Measurements from ENCODE around the gene RTF1.
"Not testable (repeated sequence)": the region's sequence is repeated elsewhere in the genome, so short reads cannot be mapped to it uniquely, and the experiment has no call there.

RTF1 gene

GRCh38 chr15:41435037-41435786 is 18.3 kb downstream of the RTF1 start:
- H3K4me3 ChIP-seq (ENCODE audit: low read length): no peak overlapping the region
- H3K27ac ChIP-seq (ENCODE audit: low read length): no peak overlapping the region
- no peaks in the 10 kb centered on the region for H3K9me3 ChIP-seq (ENCODE audit: control insufficient read depth, insufficient read depth, low read length)
- peaks cover 3% of the 10 kb centered on the region; the same call in 1 of the 2 replicates for H3K36me3 ChIP-seq (ENCODE audit: control insufficient read depth, insufficient read depth, low read length)
- no peaks in the 10 kb centered on the region; the same call in 1 of the 2 replicates for H3K4me1 ChIP-seq (ENCODE audit: control insufficient read depth, insufficient read depth, low read length)
- 100% methylated on average over 1 of the region's 4 CpGs for WGBS (ENCODE audit: insufficient coverage, insufficient read length)
- no peaks in the 10 kb centered on the region for H3K27me3 ChIP-seq (ENCODE audit: control insufficient read depth, insufficient read depth, low read length)
- DNase-seq (ENCODE audit: low read depth, low spot score): no peak

GRCh38 chr15:41437448-41437847 is 20.6 kb downstream of the RTF1 start:
- no peaks in the 10 kb centered on the region; the same call in 1 of the 2 replicates for H3K4me1 ChIP-seq (ENCODE audit: control insufficient read depth, insufficient read depth, low read length)
- H3K4me3 ChIP-seq (ENCODE audit: low read length): no peak overlapping the region
- no peak overlapping the region for H3K27ac ChIP-seq (ENCODE audit: low read length)
- no peaks in the 10 kb centered on the region for H3K27me3 ChIP-seq (ENCODE audit: control insufficient read depth, insufficient read depth, low read length)
- WGBS (ENCODE audit: insufficient coverage, insufficient read length): no CpG with 5 or more reads among the region's 4 CpGs
- H3K9me3 ChIP-seq (ENCODE audit: control insufficient read depth, insufficient read depth, low read length): no peaks in the 10 kb centered on the region
- DNase-seq (ENCODE audit: low read depth, low spot score): no peak
- H3K36me3 ChIP-seq (ENCODE audit: control insufficient read depth, insufficient read depth, low read length): peaks cover 3% of the 10 kb centered on the region; the same call in 1 of the 2 replicates

GRCh38 chr15:41438206-41438605 is 21.3 kb downstream of the RTF1 start:
- WGBS (ENCODE audit: insufficient coverage, insufficient read length): no CpG with 5 or more reads among the region's 11 CpGs
- H3K4me3 ChIP-seq (ENCODE audit: low read length): no peak overlapping the region
- H3K27me3 ChIP-seq (ENCODE audit: control insufficient read depth, insufficient read depth, low read length): no peaks in the 10 kb centered on the region
- no peaks in the 10 kb centered on the region for H3K9me3 ChIP-seq (ENCODE audit: control insufficient read depth, insufficient read depth, low read length)
- peaks cover 3% of the 10 kb centered on the region; the same call in 1 of the 2 replicates for H3K36me3 ChIP-seq (ENCODE audit: control insufficient read depth, insufficient read depth, low read length)
- no peak for DNase-seq (ENCODE audit: low read depth, low spot score)
- no peaks in the 10 kb centered on the region; the same call in 1 of the 2 replicates for H3K4me1 ChIP-seq (ENCODE audit: control insufficient read depth, insufficient read depth, low read length)
- H3K27ac ChIP-seq (ENCODE audit: low read length): no peak overlapping the region

GRCh38 chr15:41438745-41439144 is 21.9 kb downstream of the RTF1 start:
- H3K4me3 ChIP-seq (ENCODE audit: low read length); H3K9me3 ChIP-seq (ENCODE audit: control insufficient read depth, insufficient read depth, low read length); H3K36me3 ChIP-seq (ENCODE audit: control insufficient read depth, insufficient read depth, low read length); H3K4me1 ChIP-seq (ENCODE audit: control insufficient read depth, insufficient read depth, low read length); H3K27ac ChIP-seq (ENCODE audit: low read length); H3K27me3 ChIP-seq (ENCODE audit: control insufficient read depth, insufficient read depth, low read length); DNase-seq (ENCODE audit: low read depth, low spot score): not testable (repeated sequence)
- WGBS (ENCODE audit: insufficient coverage, insufficient read length): no CpG with 5 or more reads among the region's 5 CpGs

DNA sequence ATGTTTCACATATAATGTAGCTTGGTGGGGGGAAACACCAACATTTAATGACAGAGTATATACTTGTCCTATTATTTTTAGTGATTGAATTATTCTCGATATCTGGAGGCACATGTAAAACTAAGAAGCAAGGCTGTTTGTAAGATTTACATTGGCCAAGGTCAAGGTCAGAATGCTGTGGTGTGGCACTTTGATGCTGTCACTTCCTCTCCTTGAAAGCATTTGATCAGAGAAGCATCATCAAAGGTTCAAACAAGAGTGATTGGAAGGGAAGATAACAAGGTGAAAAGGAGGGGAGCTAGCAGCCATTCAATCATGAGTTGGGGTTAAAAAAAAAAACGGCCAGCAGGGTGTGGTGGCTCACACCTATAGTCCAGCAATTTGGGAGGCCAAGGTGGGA is 26.4 kb downstream of the RTF1 start:
- no peaks in the 10 kb centered on the region for H3K9me3 ChIP-seq (ENCODE audit: control insufficient read depth, insufficient read depth, low read length)
- WGBS (ENCODE audit: insufficient coverage, insufficient read length): no CpG with 5 or more reads among the region's 2 CpGs
- no peak for DNase-seq (ENCODE audit: low read depth, low spot score)

DNA sequence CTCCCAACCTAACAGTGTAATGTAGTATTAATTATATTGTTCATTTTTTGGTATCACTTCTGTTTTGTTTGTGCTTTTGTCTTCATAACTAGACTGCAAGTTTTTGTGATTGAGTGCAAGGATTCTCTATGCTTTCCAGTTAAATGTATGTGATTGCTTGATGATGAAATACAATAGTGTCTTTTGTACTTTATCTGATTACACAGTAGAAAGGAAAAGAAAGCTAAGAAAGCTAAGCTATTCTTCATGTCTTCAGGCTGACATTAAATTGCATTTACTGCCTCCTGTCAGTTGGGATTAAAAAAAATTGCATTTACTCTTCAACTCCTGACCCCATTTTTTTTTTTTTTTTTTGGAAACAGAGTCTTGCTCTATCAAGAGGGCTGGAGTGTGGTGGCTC is 28.5 kb downstream of the RTF1 start:
- Histone ChIP-seq H3K4me1 (ENCODE audit: control insufficient read depth, insufficient read depth, low read length) (no peaks in the 10 kb centered on the region), H3K4me3 (ENCODE audit: low read length) (no peak overlapping the region), H3K9me3 (ENCODE audit: control insufficient read depth, insufficient read depth, low read length) (no peaks in the 10 kb centered on the region), H3K36me3 (ENCODE audit: control insufficient read depth, insufficient read depth, low read length) (no peaks in the 10 kb centered on the region; the same call in 1 of the 2 replicates), H3K27me3 (ENCODE audit: control insufficient read depth, insufficient read depth, low read length) (no peaks in the 10 kb centered on the region), H3K27ac (ENCODE audit: low read length) (no peak overlapping the region)
- no peak for DNase-seq (ENCODE audit: low read depth, low spot score)

More for the DNA sequence above, 26.4 kb downstream of the RTF1 start:
- H3K4me3 ChIP-seq (ENCODE audit: low read length): no peak overlapping the region
- H3K27me3 ChIP-seq (ENCODE audit: control insufficient read depth, insufficient read depth, low read length): no peaks in the 10 kb centered on the region
- no peaks in the 10 kb centered on the region; the same call in 1 of the 2 replicates for H3K4me1 ChIP-seq (ENCODE audit: control insufficient read depth, insufficient read depth, low read length)
- H3K27ac ChIP-seq (ENCODE audit: low read length): no peak overlapping the region
- H3K36me3 ChIP-seq (ENCODE audit: control insufficient read depth, insufficient read depth, low read length): peaks cover 1% of the 10 kb centered on the region; the same call in 1 of the 2 replicates

- no peak for DNase-seq (ENCODE audit: low read depth, low spot score)
- no CpG with 5 or more reads among the region's 4 CpGs for WGBS (ENCODE audit: insufficient coverage, insufficient read length)
- Histone ChIP-seq H3K4me3 (ENCODE audit: low read length) (no peak overlapping the region), H3K27me3 (ENCODE audit: control insufficient read depth, insufficient read depth, low read length) (no peaks in the 10 kb centered on the region), H3K27ac (ENCODE audit: low read length) (no peak overlapping the region), H3K36me3 (ENCODE audit: control insufficient read depth, insufficient read depth, low read length) (peaks cover 11% of the 10 kb centered on the region; the same call in 1 of the 2 replicates), H3K4me1 (ENCODE audit: control insufficient read depth, insufficient read depth, low read length) (no peaks in the 10 kb centered on the region), H3K9me3 (ENCODE audit: control insufficient read depth, insufficient read depth, low read length) (no peaks in the 10 kb centered on the region)
Observed at GRCh38 chr15:41462084-41462795, 45.3 kb downstream of the RTF1 start.

DNA sequence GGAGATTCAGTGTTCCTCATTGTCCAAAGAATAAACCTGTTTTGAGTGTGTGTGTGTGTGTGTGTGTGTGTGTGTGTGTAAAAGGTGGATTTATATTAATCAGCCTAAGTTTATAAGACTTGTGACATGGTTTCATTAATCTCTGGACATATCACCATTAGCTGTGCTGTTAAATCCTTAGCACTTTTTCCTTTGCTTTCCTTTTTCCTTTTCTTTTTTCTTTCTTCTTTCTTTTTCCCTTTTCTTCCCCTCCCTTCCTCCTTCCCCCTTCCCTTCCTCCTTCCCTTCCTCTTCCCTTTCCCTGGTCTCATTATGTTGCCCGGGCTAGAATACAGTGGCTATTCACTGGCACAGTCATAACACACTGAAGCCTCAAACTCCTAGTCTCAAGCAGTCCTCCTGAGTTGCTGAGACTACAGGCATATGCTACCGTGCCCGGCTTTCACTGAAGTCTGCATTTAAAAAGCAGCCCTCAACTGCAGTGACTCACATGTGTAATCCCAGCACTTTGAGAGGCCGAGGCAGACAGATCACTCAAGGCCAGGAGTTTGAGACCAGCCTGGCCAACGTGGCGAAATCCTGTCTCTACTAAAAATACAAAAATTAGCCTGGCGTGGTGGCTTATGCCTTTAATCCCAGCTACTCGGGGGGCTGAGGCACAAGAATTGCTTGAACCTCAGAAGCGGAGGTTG is 48.1 kb downstream of the RTF1 start:
- Histone ChIP-seq H3K4me1 (ENCODE audit: control insufficient read depth, insufficient read depth, low read length) (no peaks in the 10 kb centered on the region), H3K4me3 (ENCODE audit: low read length) (no peak overlapping the region), H3K9me3 (ENCODE audit: control insufficient read depth, insufficient read depth, low read length) (no peaks in the 10 kb centered on the region), H3K27ac (ENCODE audit: low read length) (no peak overlapping the region), H3K36me3 (ENCODE audit: control insufficient read depth, insufficient read depth, low read length) (peaks cover 9% of the 10 kb centered on the region; the same call in 1 of the 2 replicates), H3K27me3 (ENCODE audit: control insufficient read depth, insufficient read depth, low read length) (no peaks in the 10 kb centered on the region)
- no peak for DNase-seq (ENCODE audit: low read depth, low spot score)
- no CpG with 5 or more reads among the region's 9 CpGs for WGBS (ENCODE audit: insufficient coverage, insufficient read length)

DNA sequence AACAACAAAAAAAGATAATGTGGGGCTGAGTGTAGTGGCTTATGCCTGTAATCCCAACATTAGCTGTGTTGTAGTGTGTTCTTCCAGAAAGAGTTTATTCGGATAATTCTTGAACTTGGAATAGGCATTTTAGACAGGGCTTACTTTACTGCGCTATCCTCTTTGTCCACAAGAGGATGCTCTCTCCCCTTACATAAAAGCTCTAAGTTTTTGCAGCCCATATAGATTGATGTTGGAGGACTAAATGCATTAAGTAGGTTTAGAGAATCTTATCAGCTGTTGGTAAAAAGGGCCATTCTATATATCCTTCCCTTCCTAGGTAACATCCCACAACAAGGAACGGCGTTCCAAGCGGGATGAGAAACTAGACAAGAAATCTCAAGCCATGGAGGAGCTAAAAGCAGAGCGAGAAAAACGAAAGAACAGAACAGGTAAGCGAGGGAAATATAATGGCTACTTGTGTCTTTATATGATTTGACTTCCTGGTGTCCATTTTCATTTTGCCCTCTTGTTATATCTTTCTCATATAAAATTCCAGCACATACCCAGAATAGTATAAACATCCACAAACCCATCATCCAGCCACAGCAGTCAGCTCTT is 49.0 kb downstream of the RTF1 start:
- no peak for DNase-seq (ENCODE audit: low read depth, low spot score)
- H3K4me3 ChIP-seq (ENCODE audit: low read length): no peak overlapping the region
- H3K4me1 ChIP-seq (ENCODE audit: control insufficient read depth, insufficient read depth, low read length): no peaks in the 10 kb centered on the region
- WGBS (ENCODE audit: insufficient coverage, insufficient read length): no CpG with 5 or more reads among the region's 8 CpGs
- no peaks in the 10 kb centered on the region for H3K27me3 ChIP-seq (ENCODE audit: control insufficient read depth, insufficient read depth, low read length)
- H3K27ac ChIP-seq (ENCODE audit: low read length): no peak overlapping the region
- H3K9me3 ChIP-seq (ENCODE audit: control insufficient read depth, insufficient read depth, low read length): no peaks in the 10 kb centered on the region
- H3K36me3 ChIP-seq (ENCODE audit: control insufficient read depth, insufficient read depth, low read length): peaks cover 13% of the 10 kb centered on the region; the same call in 1 of the 2 replicates

DNA sequence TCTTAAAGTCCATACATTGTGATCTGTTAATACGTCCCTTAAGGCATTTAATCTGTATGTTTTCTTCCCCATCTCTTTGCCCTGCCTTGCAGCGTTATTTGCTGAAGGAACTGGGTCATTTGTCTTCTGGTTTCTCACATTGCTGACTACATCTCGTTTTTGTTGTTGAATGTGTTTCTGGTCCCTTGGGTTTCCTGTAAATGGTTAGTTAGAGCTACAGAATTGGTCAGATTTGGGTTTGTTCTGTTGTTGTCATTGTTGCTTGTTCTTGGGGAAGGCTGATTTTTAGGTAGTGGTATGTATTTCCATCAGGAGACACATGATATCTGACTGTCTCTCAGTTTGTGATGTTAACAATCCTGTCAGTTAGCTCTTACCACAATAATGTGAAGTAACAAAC is 49.8 kb downstream of the RTF1 start:
- DNase-seq (ENCODE audit: low read depth, low spot score): no peak
- peaks cover 13% of the 10 kb centered on the region; the same call in 1 of the 2 replicates for H3K36me3 ChIP-seq (ENCODE audit: control insufficient read depth, insufficient read depth, low read length)

More for the DNA sequence above, 49.8 kb downstream of the RTF1 start:
- no peaks in the 10 kb centered on the region for H3K9me3 ChIP-seq (ENCODE audit: control insufficient read depth, insufficient read depth, low read length)
- H3K4me1 ChIP-seq (ENCODE audit: control insufficient read depth, insufficient read depth, low read length): no peaks in the 10 kb centered on the region
- no CpG with 5 or more reads among the region's 3 CpGs for WGBS (ENCODE audit: insufficient coverage, insufficient read length)
- no peak overlapping the region for H3K4me3 ChIP-seq (ENCODE audit: low read length)
- no peaks in the 10 kb centered on the region for H3K27me3 ChIP-seq (ENCODE audit: control insufficient read depth, insufficient read depth, low read length)
- no peak overlapping the region for H3K27ac ChIP-seq (ENCODE audit: low read length)
